ENCODE data around the gene CEACAM18. TPM values are rescaled to one million over a fixed set of nuclear protein-coding genes. Genes with fewer than 3 reads are reported as not detected.

The CEACAM18 gene
- total RNA-seq (2022; extraction: Qiagen RNA extraction) = not detected in 5 replicates

GRCh38 chr19:51478381-51479234 is at the start of gene CEACAM18:
TSS of gene CEACAM18 (plus strand) at chr19:51478539.

GRCh38 chr19:51458051-51458645 is 20.2 kb upstream of the CEACAM18 start, which contains the start of gene SIGLEC8:
TSS of gene SIGLEC8 (minus strand) at chr19:51458454. CDS start at chr19:51458387, 67 bp downstream.

GRCh38 chr19:51501594-51502263 is 23.4 kb downstream of the CEACAM18 start, which contains the start of gene SIGLEC12:
TSS of gene SIGLEC12 (minus strand) at chr19:51501800. CDS start at chr19:51501733, 67 bp downstream.

GRCh38 chr19:51531349-51532315 is 53.3 kb downstream of the CEACAM18 start, which contains the start of gene SIGLEC6:
TSS of gene SIGLEC6 (minus strand) at chr19:51531670. CDS start at chr19:51531648, 22 bp downstream.

Other genes with a start within 250 kb of the CEACAM18 start
- gene SIGLECL1, start 227.5 kb upstream of the CEACAM18 start, total RNA-seq (2022; extraction: Qiagen RNA extraction) = 0.08 TPM in 1 of 5 replicates, not detected in the others
- 0.06 to 0.13 TPM (median 0.07 TPM) in 4 of 5 replicates, not detected in the other for gene IGLON5, start 166.9 kb upstream of the CEACAM18 start, total RNA-seq (2022; extraction: Qiagen RNA extraction)
- 8.5 to 16.3 TPM (median 15.6 TPM) in 5 replicates for gene VSIG10L, start 136.4 kb upstream of the CEACAM18 start, total RNA-seq (2022; extraction: Qiagen RNA extraction)
- 223 to 280 TPM (median 242 TPM) in 5 replicates for gene ETFB, start 112.2 kb upstream of the CEACAM18 start, total RNA-seq (2022; extraction: Qiagen RNA extraction)
- 8.9 to 13.0 TPM (median 12.9 TPM) in 5 replicates for gene CLDND2, start 109.5 kb upstream of the CEACAM18 start, total RNA-seq (2022; extraction: Qiagen RNA extraction)
- gene NKG7, start 105.9 kb upstream of the CEACAM18 start, total RNA-seq (2022; extraction: Qiagen RNA extraction) = not detected in 5 replicates
- gene LIM2, start 90.6 kb upstream of the CEACAM18 start, total RNA-seq (2022; extraction: Qiagen RNA extraction) = not detected in 5 replicates
- gene C19orf84, start 87.9 kb upstream of the CEACAM18 start, total RNA-seq (2022; extraction: Qiagen RNA extraction) = not detected in 5 replicates
- gene SIGLEC10, start 60.9 kb upstream of the CEACAM18 start, total RNA-seq (2022; extraction: Qiagen RNA extraction) = 0.02 to 0.06 TPM in 2 of 5 replicates, not detected in the others
- not detected in 5 replicates for gene SIGLEC8, start 20.1 kb upstream of the CEACAM18 start, total RNA-seq (2022; extraction: Qiagen RNA extraction)
- not detected in 5 replicates for gene SIGLEC12, start 23.3 kb downstream of the CEACAM18 start, total RNA-seq (2022; extraction: Qiagen RNA extraction)
- gene SIGLEC6, start 53.1 kb downstream of the CEACAM18 start, total RNA-seq (2022; extraction: Qiagen RNA extraction) = not detected in 5 replicates
- gene ZNF175, start 92.7 kb downstream of the CEACAM18 start, total RNA-seq (2022; extraction: Qiagen RNA extraction) = 2.3 to 5.0 TPM (median 3.6 TPM) in 5 replicates
- gene SIGLEC5, start 151.9 kb downstream of the CEACAM18 start, total RNA-seq (2022; extraction: Qiagen RNA extraction) = not detected in 5 replicates
- 0.07 to 0.11 TPM (median 0.08 TPM) in 3 of 5 replicates, not detected in the others for gene SIGLEC14, start 168.3 kb downstream of the CEACAM18 start, total RNA-seq (2022; extraction: Qiagen RNA extraction)
- gene SPACA6, start 214.8 kb downstream of the CEACAM18 start, total RNA-seq (2022; extraction: Qiagen RNA extraction) = 8.9 to 12.4 TPM (median 11.6 TPM) in 5 replicates
- 0.05 TPM in 1 of 5 replicates, not detected in the others for gene HAS1, start 245.5 kb downstream of the CEACAM18 start, total RNA-seq (2022; extraction: Qiagen RNA extraction)